Measurements from ENCODE around the gene CAB39L.

DNA sequence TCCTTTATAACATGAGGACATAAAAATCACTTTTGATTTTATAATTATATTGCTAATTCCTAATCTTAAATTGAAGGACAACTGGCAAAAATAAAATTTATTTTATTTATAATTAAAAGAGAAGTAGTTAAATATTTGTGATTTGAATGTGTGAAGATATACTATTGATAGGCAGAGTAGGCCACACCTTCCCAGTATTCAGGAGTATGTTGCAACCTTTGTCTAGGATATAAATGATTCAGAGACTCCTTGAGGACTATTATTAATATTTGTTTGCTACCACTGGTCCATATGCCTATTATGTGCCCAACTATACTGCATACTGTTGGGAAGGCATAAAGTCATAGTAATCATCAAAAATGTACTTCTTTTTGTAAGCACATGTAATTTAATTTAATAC lies 101.9 kb downstream of the CAB39L start:
- TF ChIP-seq, protein P1, sequence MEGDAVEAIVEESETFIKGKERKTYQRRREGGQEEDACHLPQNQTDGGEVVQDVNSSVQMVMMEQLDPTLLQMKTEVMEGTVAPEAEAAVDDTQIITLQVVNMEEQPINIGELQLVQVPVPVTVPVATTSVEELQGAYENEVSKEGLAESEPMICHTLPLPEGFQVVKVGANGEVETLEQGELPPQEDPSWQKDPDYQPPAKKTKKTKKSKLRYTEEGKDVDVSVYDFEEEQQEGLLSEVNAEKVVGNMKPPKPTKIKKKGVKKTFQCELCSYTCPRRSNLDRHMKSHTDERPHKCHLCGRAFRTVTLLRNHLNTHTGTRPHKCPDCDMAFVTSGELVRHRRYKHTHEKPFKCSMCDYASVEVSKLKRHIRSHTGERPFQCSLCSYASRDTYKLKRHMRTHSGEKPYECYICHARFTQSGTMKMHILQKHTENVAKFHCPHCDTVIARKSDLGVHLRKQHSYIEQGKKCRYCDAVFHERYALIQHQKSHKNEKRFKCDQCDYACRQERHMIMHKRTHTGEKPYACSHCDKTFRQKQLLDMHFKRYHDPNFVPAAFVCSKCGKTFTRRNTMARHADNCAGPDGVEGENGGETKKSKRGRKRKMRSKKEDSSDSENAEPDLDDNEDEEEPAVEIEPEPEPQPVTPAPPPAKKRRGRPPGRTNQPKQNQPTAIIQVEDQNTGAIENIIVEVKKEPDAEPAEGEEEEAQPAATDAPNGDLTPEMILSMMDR (conservative IDR thresholded peaks at IDR 0.05; ENCODE audit: low read depth, low read length): no peak
- TF ChIP-seq EZH2 (IDR thresholded peaks at IDR 0.05; ENCODE audit: borderline replicate concordance, low read depth, low read length, poor library complexity, severe bottlenecking): no peak
